Breast epithelium (tissue), 4 donors: Measurements from ENCODE around the gene SH3BP4. TPM values are rescaled to one million over a fixed set of nuclear protein-coding genes. Genes with fewer than 3 reads are reported as not detected.
A peak's percentile ranks its signal among the peaks of the same experiment; 100 is the strongest.

Experiments used
- DNase-seq, 2 donors: peaks; one replicate each; pipeline ENCODE4 v3.0.0-alpha.2; 2019; ENCODE audit warnings: low spot score in 2 of 2
- H3K27ac ChIP-seq, 2 donors: fragments of 200-600 bp; sonication (generic) in 1 of 2; one replicate each; pipeline ENCODE4 v1.5.1; 2016 to 2019; ENCODE audit warnings: mild to moderate bottlenecking in 1 of 2
- H3K27me3 ChIP-seq, 2 donors: fragments of 200-600 bp; sonication (generic) in 1 of 2; one replicate each; pipeline versions ENCODE4 v1.5.1 to v1.6.0; 2017 to 2019; ENCODE audit warnings: control low read depth in 1 of 2, mild to moderate bottlenecking in 1 of 2
- H3K36me3 ChIP-seq: fragments of 200-600 bp; one replicate; pipeline ENCODE4 v1.5.1; 2019
- H3K4me1 ChIP-seq, 2 donors: fragments of 200-600 bp; sonication (generic); one replicate each; pipeline ENCODE4 v1.5.1; 2016 to 2019; ENCODE audit warnings: control low read depth in 1 of 2
- H3K4me3 ChIP-seq, 3 donors: fragments of 200-600 bp; sonication (generic); 1 replicate in 2 of 3; 2 replicates in 1 of 3; pipeline ENCODE4 v1.5.1; 2016 to 2019; ENCODE audit warnings: mild to moderate bottlenecking in 3 of 3, moderate library complexity in 2 of 3
- H3K9me3 ChIP-seq, 2 donors: fragments of 200-600 bp; sonication (generic) in 1 of 2; one replicate each; pipeline ENCODE4 v1.5.1; 2016 to 2019; ENCODE audit warnings: control low read depth in 1 of 2
- CTCF ChIP-seq, 3 donors: fragments of 450-650 bp; IDR thresholded peaks; one replicate each; pipeline ENCODE4 v1.5.1; 2016 to 2017; ENCODE audit warnings: antibody characterized with exemption in 3 of 3, mild to moderate bottlenecking in 3 of 3, moderate library complexity in 3 of 3
- POLR2A ChIP-seq: fragments of 450-650 bp; IDR thresholded peaks from one replicate; pipeline ENCODE4 v1.6.1; 2016; ENCODE audit warnings: antibody characterized with exemption, mild to moderate bottlenecking, moderate library complexity
- POLR2AphosphoS5 ChIP-seq, 3 donors: sonication (generic); formaldehyde crosslinking; IDR thresholded peaks; one replicate each; pipeline ENCODE4 v1.6.1; 2017; ENCODE audit warnings: antibody characterized with exemption in 3 of 3
- intact Hi-C: fragments of 100-400 bp; cut with DNase I; formaldehyde crosslinking; loops from one replicate; pipeline ENCODE4 v1.15.1; 2023; ENCODE audit warnings: low total_unique reads
- total RNA-seq, 3 donors: library from RNA; depleted of rRNA; stranded (reverse); fragments of >200 nt; gene quantifications; one replicate each; pipeline ENCODE4 v1.1.0, GENCODE V29; 2016

Gene SH3BP4
- total RNA-seq, 3 donors from 2014 or later: 28.5 to 73.6 (median 44.2) TPM

DNA sequence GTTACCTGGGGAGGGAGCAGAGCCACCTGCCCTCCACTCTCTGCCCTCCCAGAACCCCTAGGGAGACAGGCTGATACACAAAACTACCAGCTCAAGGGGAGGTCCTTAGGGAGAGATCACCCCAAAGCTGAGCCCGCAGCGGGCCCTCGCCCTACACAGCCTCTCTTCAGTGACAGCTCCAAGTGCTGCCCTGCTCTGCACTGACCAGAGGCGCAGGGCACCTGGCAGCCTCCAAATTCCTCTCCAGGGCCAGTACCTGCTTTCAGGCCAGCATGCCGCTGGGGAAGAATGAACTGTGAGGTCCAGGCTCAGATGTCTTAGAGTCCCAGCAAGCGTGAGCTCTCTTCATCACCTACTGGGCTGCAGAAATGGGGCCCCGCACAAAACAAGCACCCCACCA is 11.3 kb upstream of the SH3BP4 start:
- no peaks in the 10 kb centered on the region for H3K4me1 ChIP-seq
- H3K27ac ChIP-seq: no peak overlapping the region
- no peak overlapping the region for H3K4me3 ChIP-seq
- H3K36me3 ChIP-seq: no peaks in the 10 kb centered on the region
- no peaks in the 10 kb centered on the region for H3K27me3 ChIP-seq
- H3K9me3 ChIP-seq: no peaks in the 10 kb centered on the region
- intact Hi-C loops: no loop called here
- DNase-seq: no peak
- TF ChIP-seq POLR2A (no peak), POLR2AphosphoS5 (IDR thresholded peaks at IDR 0.05) (no peak), CTCF (IDR thresholded peaks at IDR 0.05) (no peak)

DNA sequence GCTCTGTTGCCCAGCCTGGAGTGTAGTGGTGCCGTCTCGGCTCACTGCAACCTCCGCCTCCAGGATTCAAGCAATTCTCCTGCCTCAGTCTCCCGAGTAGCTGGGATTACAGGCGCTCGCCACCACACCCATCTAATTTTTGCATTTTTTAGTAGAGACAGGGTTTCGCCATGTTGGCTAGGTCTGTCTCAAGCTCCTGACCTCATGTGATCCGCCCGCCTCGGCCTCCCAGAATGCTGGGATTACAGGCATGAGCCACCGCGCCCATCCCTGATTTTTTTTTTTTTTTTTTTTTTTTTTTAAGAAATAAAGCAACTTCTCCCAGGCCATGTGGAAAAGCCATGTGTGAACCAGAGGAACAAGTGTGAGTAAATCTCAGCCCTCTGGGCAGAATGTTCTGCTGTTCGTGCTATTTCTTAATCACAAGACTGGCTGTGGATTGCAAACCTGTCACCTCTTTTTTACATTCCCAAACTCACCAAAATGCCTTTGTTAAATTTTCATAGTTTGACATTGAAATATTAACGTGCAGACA is 6.4 kb upstream of the SH3BP4 start:
- no peaks in the 10 kb centered on the region for H3K36me3 ChIP-seq
- H3K9me3 ChIP-seq: no peaks in the 10 kb centered on the region
- no peaks in the 10 kb centered on the region for H3K27me3 ChIP-seq
- intact Hi-C loops: no loop called here
- H3K4me3 ChIP-seq: no peak overlapping the region
- TF ChIP-seq CTCF (IDR thresholded peaks at IDR 0.05) (no peak), POLR2AphosphoS5 (IDR thresholded peaks at IDR 0.05) (no peak), POLR2A (no peak)
- DNase-seq: no peak
- H3K4me1 ChIP-seq: no peaks in the 10 kb centered on the region
- H3K27ac ChIP-seq: no peak overlapping the region

- peak in 1 of 2 donors; percentile 4 for DNase-seq
- no peak overlapping the region for H3K27ac ChIP-seq
- no peak overlapping the region for H3K4me3 ChIP-seq
- no peaks in the 10 kb centered on the region for H3K27me3 ChIP-seq
- no peaks in the 10 kb centered on the region for H3K36me3 ChIP-seq
- H3K4me1 ChIP-seq: no peaks in the 10 kb centered on the region
- no peak for TF ChIP-seq POLR2A
- no peak for TF ChIP-seq POLR2AphosphoS5 (IDR thresholded peaks at IDR 0.05)
- TF ChIP-seq CTCF (IDR thresholded peaks at IDR 0.05): no peak
- intact Hi-C loops: no loop called here
- H3K9me3 ChIP-seq: no peaks in the 10 kb centered on the region
Observed at GRCh38 chr2:234947556-234947955, 4.3 kb upstream of the SH3BP4 start.

- Histone ChIP-seq H3K27ac (peak overlapping the region; percentile 64 to 91), H3K4me3 (no peak overlapping the region), H3K36me3 (no peaks in the 10 kb centered on the region), H3K27me3 (no peaks in the 10 kb centered on the region), H3K9me3 (no peaks in the 10 kb centered on the region), H3K4me1 (peaks cover 3 to 11% of the 10 kb centered on the region in 2 donors)
- peak in 1 of 2 donors; percentile 34 for DNase-seq
- intact Hi-C loops: no loop called here
- TF ChIP-seq POLR2AphosphoS5 (IDR thresholded peaks at IDR 0.05): no peak
- no peak for TF ChIP-seq POLR2A
- no peak for TF ChIP-seq CTCF (IDR thresholded peaks at IDR 0.05)
Observed at GRCh38 chr2:234949762-234950434, 1.9 kb upstream of the SH3BP4 start.

DNA sequence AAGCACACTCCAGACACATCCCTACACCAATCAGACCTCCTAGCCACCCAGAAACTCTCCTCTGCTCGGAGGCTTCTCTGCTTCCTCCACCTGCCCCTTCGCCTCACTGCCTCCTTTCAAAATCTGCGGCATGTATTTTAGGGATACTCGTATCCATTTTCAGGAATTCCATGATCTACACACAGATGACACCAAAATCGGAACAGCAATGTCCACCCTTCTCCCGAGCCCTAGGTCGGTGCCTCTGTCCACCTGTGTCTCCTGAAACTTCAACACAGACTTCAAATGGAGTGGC is 1.4 kb upstream of the SH3BP4 start:
- peaks cover 8 to 12% of the 10 kb centered on the region in 2 donors for H3K4me1 ChIP-seq
- no peaks in the 10 kb centered on the region for H3K9me3 ChIP-seq
- no peaks in the 10 kb centered on the region for H3K36me3 ChIP-seq
- no peak overlapping the region for H3K4me3 ChIP-seq
- peak overlapping the region; percentile 64 to 91 for H3K27ac ChIP-seq
- intact Hi-C loops: no loop called here
- TF ChIP-seq POLR2A (no peak), POLR2AphosphoS5 (IDR thresholded peaks at IDR 0.05) (no peak), CTCF (IDR thresholded peaks at IDR 0.05) (no peak)
- no peaks in the 10 kb centered on the region for H3K27me3 ChIP-seq
- no peak for DNase-seq
